Upper lobe of left lung (tissue), 4 donors: ENCODE measurements around the gene CASP3.

ENCODE experiments used
- POLR2A ChIP-seq, 4 donors: fragments of 450-650 bp; IDR thresholded peaks; one replicate each; pipeline ENCODE4 v1.5.1; 2016 to 2017; ENCODE audit warnings: antibody characterized with exemption in 4 of 4, mild to moderate bottlenecking in 2 of 4
- POLR2AphosphoS5 ChIP-seq, 2 donors: sonication (generic); formaldehyde crosslinking; IDR thresholded peaks; one replicate each; pipeline ENCODE4 v1.5.1; 2017; ENCODE audit warnings: antibody characterized with exemption in 2 of 2
- TF ChIP-seq, protein P1 (sequence below), 6 experiments: fragments of 450-650 bp in 4 of 6; fragments of 200-600 bp in 2 of 6; sonication (generic) in 2 of 6; IDR thresholded peaks; one replicate each; pipeline ENCODE4 v1.5.1; 2016 to 2019; ENCODE audit warnings: antibody characterized with exemption in 6 of 6

DNA sequence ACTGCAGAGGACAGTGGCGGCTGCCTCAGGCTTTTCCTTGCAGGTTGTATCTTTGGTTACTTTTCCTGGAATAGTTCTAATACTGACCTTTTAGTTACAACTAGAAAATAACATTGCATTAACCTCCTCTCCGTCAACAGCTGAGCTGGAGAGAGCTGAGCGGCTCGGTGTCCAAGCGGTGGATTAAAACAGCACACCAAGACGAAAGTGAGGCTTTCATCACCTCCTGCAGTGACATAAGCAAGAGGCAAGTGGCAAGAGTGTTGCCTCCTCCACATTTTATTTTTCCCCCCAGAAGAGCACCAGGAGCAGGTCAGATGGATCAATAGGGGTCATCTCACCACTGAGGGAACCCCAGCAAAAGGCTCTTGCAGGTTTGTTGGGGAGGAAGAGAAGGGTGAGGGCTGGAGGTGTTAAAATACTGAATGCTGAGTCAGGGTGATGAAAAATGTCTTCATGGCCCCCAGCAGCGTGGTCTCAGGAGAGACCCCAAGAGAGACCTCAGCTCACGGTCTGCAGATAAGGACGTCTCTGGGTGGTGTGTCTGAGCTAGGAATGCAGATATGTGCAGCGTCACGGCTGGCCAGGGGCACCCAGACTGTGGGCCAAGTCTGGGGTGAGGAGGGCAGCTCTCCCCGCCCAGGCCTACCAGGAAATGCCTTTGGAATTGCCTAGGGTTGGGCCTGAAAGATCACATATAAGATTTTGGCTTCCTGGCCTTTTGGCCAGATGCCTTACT, 50.3 kb downstream of the CASP3 start:
- TF ChIP-seq, protein P1, sequence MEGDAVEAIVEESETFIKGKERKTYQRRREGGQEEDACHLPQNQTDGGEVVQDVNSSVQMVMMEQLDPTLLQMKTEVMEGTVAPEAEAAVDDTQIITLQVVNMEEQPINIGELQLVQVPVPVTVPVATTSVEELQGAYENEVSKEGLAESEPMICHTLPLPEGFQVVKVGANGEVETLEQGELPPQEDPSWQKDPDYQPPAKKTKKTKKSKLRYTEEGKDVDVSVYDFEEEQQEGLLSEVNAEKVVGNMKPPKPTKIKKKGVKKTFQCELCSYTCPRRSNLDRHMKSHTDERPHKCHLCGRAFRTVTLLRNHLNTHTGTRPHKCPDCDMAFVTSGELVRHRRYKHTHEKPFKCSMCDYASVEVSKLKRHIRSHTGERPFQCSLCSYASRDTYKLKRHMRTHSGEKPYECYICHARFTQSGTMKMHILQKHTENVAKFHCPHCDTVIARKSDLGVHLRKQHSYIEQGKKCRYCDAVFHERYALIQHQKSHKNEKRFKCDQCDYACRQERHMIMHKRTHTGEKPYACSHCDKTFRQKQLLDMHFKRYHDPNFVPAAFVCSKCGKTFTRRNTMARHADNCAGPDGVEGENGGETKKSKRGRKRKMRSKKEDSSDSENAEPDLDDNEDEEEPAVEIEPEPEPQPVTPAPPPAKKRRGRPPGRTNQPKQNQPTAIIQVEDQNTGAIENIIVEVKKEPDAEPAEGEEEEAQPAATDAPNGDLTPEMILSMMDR (IDR thresholded peaks at IDR 0.05): no peak
- TF ChIP-seq POLR2A (IDR thresholded peaks at IDR 0.05) (no peak), POLR2AphosphoS5 (IDR thresholded peaks at IDR 0.05) (no peak)
